Endothelial cell (in vitro differentiated cells): ENCODE results near the gene NFX1. TPM values are rescaled to one million over a fixed set of nuclear protein-coding genes. Genes with fewer than 3 reads are reported as not detected.
"Not testable (repeated sequence)": the region's sequence is repeated elsewhere in the genome, so short reads cannot be mapped to it uniquely, and the experiment has no call there.

ENCODE experiments used
- DNase-seq: peaks from one replicate; pipeline ENCODE4 v3.0.0; 2021; ENCODE audit warnings: low spot score
- H3K27ac Mint-ChIP-seq: one replicate; pipeline ENCODE4 v1.8.0; 2021; ENCODE audit warnings: mixed read lengths, inconsistent platforms; ENCODE audit not compliant: unreplicated experiment
- H3K27me3 Mint-ChIP-seq: one replicate; pipeline ENCODE4 v1.8.0; 2021; ENCODE audit warnings: mild to moderate bottlenecking, moderate library complexity, mixed read lengths, inconsistent platforms; ENCODE audit not compliant: unreplicated experiment
- H3K36me3 Mint-ChIP-seq: one replicate; pipeline ENCODE4 v1.8.0; 2021; ENCODE audit warnings: mild to moderate bottlenecking, low read depth, mixed read lengths, inconsistent platforms; ENCODE audit not compliant: unreplicated experiment
- H3K4me1 Mint-ChIP-seq: one replicate; pipeline ENCODE4 v1.8.0; 2021; ENCODE audit warnings: mild to moderate bottlenecking, mixed read lengths, inconsistent platforms; ENCODE audit not compliant: unreplicated experiment
- H3K4me3 Mint-ChIP-seq: one replicate; pipeline ENCODE4 v1.8.0; 2021; ENCODE audit warnings: mild to moderate bottlenecking, mixed read lengths, inconsistent platforms; ENCODE audit not compliant: unreplicated experiment
- H3K9me3 Mint-ChIP-seq: one replicate; pipeline ENCODE4 v1.8.0; 2021; ENCODE audit warnings: mixed read lengths, inconsistent platforms; ENCODE audit not compliant: unreplicated experiment
- CTCF ChIP-seq: fragments of 200-600 bp; sonication (generic); IDR thresholded peaks from one replicate; pipeline ENCODE4 v1.5.0; 2021; ENCODE audit warnings: antibody characterized with exemption; ENCODE audit not compliant: unreplicated experiment
- total RNA-seq: library from RNA; stranded (reverse); fragmentation: NEBNext Ultra II Directional; extraction: Animal tissue kit (Norgen Biotek cat#: 25700); gene quantifications from one replicate; pipeline ENCODE4 v1.2.1, GENCODE V29; 2021; ENCODE audit not compliant: unreplicated experiment

The NFX1 gene
- total RNA-seq, 1 donor from 2014 or later: 33.5 TPM

- Mint-ChIP-seq H3K4me3 (no peak overlapping the region), H3K9me3 (no peaks in the 10 kb centered on the region), H3K36me3 (peaks cover 9% of the 10 kb centered on the region), H3K27me3 (peaks cover 18% of the 10 kb centered on the region), H3K27ac (no peak overlapping the region), H3K4me1 (peaks cover 35% of the 10 kb centered on the region)
- TF ChIP-seq CTCF: no peak
- DNase-seq: no peak
Measured at GRCh38 chr9:33380390-33381094, 90.2 kb downstream of the NFX1 start.

GRCh38 chr9:33381231-33381791 is 91.0 kb downstream of the NFX1 start:
- Mint-ChIP-seq H3K4me1 (peaks cover 28% of the 10 kb centered on the region), H3K9me3 (no peaks in the 10 kb centered on the region), H3K4me3 (no peak overlapping the region), H3K27ac (no peak overlapping the region), H3K27me3 (peaks cover 15% of the 10 kb centered on the region), H3K36me3 (peaks cover 9% of the 10 kb centered on the region)
- no peak for DNase-seq
- TF ChIP-seq CTCF: no peak

GRCh38 chr9:33382397-33382796 is 92.1 kb downstream of the NFX1 start:
- H3K4me1 Mint-ChIP-seq: peaks cover 22% of the 10 kb centered on the region
- H3K27ac Mint-ChIP-seq: not testable (repeated sequence)

GRCh38 chr9:33383396-33383795 is 93.1 kb downstream of the NFX1 start:
- not testable (repeated sequence) for DNase-seq, H3K4me3 Mint-ChIP-seq, H3K27ac Mint-ChIP-seq

More at GRCh38 chr9:33382397-33382796, 92.1 kb downstream of the NFX1 start:
- not testable (repeated sequence) for H3K4me3 Mint-ChIP-seq, H3K9me3 Mint-ChIP-seq, DNase-seq, H3K36me3 Mint-ChIP-seq
- H3K27me3 Mint-ChIP-seq: peaks cover 14% of the 10 kb centered on the region

GRCh38 chr9:33385536-33385935 is 95.2 kb downstream of the NFX1 start:
- H3K36me3 Mint-ChIP-seq, H3K4me3 Mint-ChIP-seq, H3K9me3 Mint-ChIP-seq, DNase-seq, H3K27ac Mint-ChIP-seq: not testable (repeated sequence)
- Mint-ChIP-seq H3K4me1 (peaks cover 20% of the 10 kb centered on the region), H3K27me3 (peaks cover 14% of the 10 kb centered on the region)

More at GRCh38 chr9:33383396-33383795, 93.1 kb downstream of the NFX1 start:
- H3K4me1 Mint-ChIP-seq: peaks cover 22% of the 10 kb centered on the region
- H3K9me3 Mint-ChIP-seq, H3K36me3 Mint-ChIP-seq: not testable (repeated sequence)
- peaks cover 14% of the 10 kb centered on the region for H3K27me3 Mint-ChIP-seq

GRCh38 chr9:33385979-33386640 is 95.8 kb downstream of the NFX1 start:
- H3K4me1 Mint-ChIP-seq: peaks cover 15% of the 10 kb centered on the region
- not testable (repeated sequence) for H3K36me3 Mint-ChIP-seq, H3K4me3 Mint-ChIP-seq, DNase-seq, H3K9me3 Mint-ChIP-seq
- peak overlapping the region; percentile 13 for H3K27ac Mint-ChIP-seq
- H3K27me3 Mint-ChIP-seq: peaks cover 11% of the 10 kb centered on the region

- not testable (repeated sequence) for DNase-seq, H3K27ac Mint-ChIP-seq, H3K36me3 Mint-ChIP-seq, H3K4me3 Mint-ChIP-seq, H3K9me3 Mint-ChIP-seq
- peaks cover 20% of the 10 kb centered on the region for H3K4me1 Mint-ChIP-seq
- H3K27me3 Mint-ChIP-seq: peaks cover 10% of the 10 kb centered on the region
Measured at GRCh38 chr9:33386641-33386996, 96.3 kb downstream of the NFX1 start.

- not testable (repeated sequence) for H3K9me3 Mint-ChIP-seq, H3K27ac Mint-ChIP-seq, DNase-seq, H3K36me3 Mint-ChIP-seq, H3K4me3 Mint-ChIP-seq, H3K27me3 Mint-ChIP-seq
- peaks cover 22% of the 10 kb centered on the region for H3K4me1 Mint-ChIP-seq
Measured at GRCh38 chr9:33386998-33387397, 96.7 kb downstream of the NFX1 start.
